HEK293T (cell line): ENCODE measurements around the gene ADAD2.

Experiments used
- CTCF ChIA-PET: fragments of 350-600 bp; formaldehyde crosslinking; extraction: SDS; loops from one replicate; lab custom pipeline; 2021; ENCODE audit warnings: antibody characterized with exemption, inconsistent platforms; lab: Yijun Ruan, JAX
- POLR2A ChIA-PET: fragments of 350-600 bp; formaldehyde crosslinking; extraction: SDS; loops from one replicate; lab custom pipeline; 2020; ENCODE audit warnings: antibody characterized with exemption, inconsistent platforms; lab: Yijun Ruan, JAX
- DNase-seq: peaks from one replicate; pipeline ENCODE4 v3.0.0; 2012; ENCODE audit warnings: mixed read lengths; ENCODE audit errors: extremely low spot score
- ARNT ChIP-seq: fragments of 450-650 bp; IDR thresholded peaks from 2 replicates; pipeline ENCODE4 v1.6.1; 2017; ENCODE audit warnings: mild to moderate bottlenecking
- BHLHE40 ChIP-seq: fragments of 450-650 bp; IDR thresholded peaks from 2 replicates; pipeline ENCODE4 v1.6.1; 2016; ENCODE audit warnings: mild to moderate bottlenecking, moderate library complexity, borderline replicate concordance
- CTBP1 ChIP-seq: fragments of 450-650 bp; IDR thresholded peaks from 2 replicates; pipeline ENCODE4 v1.6.1; 2016; ENCODE audit warnings: borderline replicate concordance
- ELF4 ChIP-seq: fragments of 450-650 bp; IDR thresholded peaks from 2 replicates; pipeline ENCODE4 v1.6.1; 2017; ENCODE audit warnings: antibody characterized with exemption
- FOXA1 ChIP-seq: fragments of 450-650 bp; IDR thresholded peaks from 2 replicates; pipeline ENCODE4 v1.6.1; 2016; ENCODE audit warnings: mild to moderate bottlenecking
- FOXK2 ChIP-seq: fragments of 450-650 bp; IDR thresholded peaks from 2 replicates; pipeline ENCODE4 v1.6.1; 2016; ENCODE audit warnings: mild to moderate bottlenecking
- FOXM1 ChIP-seq: fragments of 450-650 bp; IDR thresholded peaks from 2 replicates; pipeline ENCODE4 v1.6.1; 2017; ENCODE audit warnings: mild to moderate bottlenecking, borderline replicate concordance
- HDGF ChIP-seq: fragments of 450-650 bp; IDR thresholded peaks from 2 replicates; pipeline ENCODE4 v1.6.1; 2017; ENCODE audit warnings: antibody characterized with exemption, borderline replicate concordance
- L3MBTL2 ChIP-seq: fragments of 450-650 bp; conservative IDR thresholded peaks from 2 replicates; pipeline ENCODE4 v1.6.1; 2016; ENCODE audit warnings: mild to moderate bottlenecking
- LEF1 ChIP-seq: fragments of 450-650 bp; IDR thresholded peaks from 2 replicates; pipeline ENCODE4 v1.6.1; 2017; ENCODE audit warnings: mild to moderate bottlenecking, borderline replicate concordance
- NFRKB ChIP-seq: fragments of 450-650 bp; IDR thresholded peaks from 2 replicates; pipeline ENCODE4 v1.6.1; 2016; ENCODE audit warnings: mild to moderate bottlenecking, moderate library complexity
- SP1 ChIP-seq: fragments of 450-650 bp; IDR thresholded peaks from 2 replicates; pipeline ENCODE4 v1.6.1; 2017
- SUZ12 ChIP-seq: fragments of 450-650 bp; IDR thresholded peaks from 2 replicates; pipeline ENCODE4 v1.6.1; 2016; ENCODE audit warnings: mild to moderate bottlenecking
- TARDBP ChIP-seq: fragments of 450-650 bp; IDR thresholded peaks from 2 replicates; pipeline ENCODE4 v1.6.1; 2016
- ZNF384 ChIP-seq: fragments of 450-650 bp; IDR thresholded peaks from 2 replicates; pipeline ENCODE4 v1.6.1; 2016
- TF ChIP-seq, protein P1 (sequence below): fragments of 450-650 bp; IDR thresholded peaks from 2 replicates; pipeline ENCODE4 v1.6.1; 2016

ADAD2 gene

DNA sequence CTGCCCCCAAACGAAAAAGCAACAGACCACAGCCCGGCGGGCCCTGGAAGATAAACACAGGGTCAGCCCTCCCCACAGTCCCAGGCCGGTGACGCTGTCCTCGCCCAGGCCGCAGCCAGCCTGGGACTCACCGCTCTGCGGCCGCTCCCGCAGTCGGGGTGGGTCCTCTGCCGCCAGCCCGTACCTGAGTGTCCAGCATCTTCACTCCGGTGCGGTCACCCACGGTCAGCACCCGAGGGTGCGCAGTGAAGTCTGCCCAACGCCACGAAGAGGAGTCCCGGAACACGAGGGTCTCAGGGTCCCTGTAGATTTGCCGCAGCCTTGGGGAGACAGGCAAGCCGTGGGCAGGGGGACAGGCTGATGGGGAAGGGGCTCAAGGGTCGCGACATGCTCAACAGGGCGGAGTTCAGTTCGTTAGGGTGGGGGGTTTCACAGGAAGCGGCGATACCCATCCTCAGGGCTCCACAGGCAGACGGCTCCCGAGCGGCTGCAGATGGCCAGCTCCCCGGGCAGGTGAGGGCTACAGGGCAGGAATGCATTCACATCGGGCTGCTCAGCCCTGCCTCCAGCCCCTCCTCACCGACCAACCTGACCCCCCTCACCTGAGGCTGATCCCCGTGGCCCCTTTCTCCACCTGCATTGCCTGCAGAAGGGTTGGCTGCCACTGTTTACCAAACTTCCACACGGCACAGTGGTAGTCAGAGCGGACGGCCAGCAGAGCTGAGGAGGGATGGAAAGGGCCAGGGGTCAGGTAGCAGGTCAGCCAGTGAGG lies 9.6 kb upstream of the ADAD2 start:
- ChIA-PET CTCF (no interaction called here), POLR2A (no interaction called here)
- no peak for DNase-seq
- TF ChIP-seq ARNT (no peak), CTBP1 (no peak), HDGF (no peak), FOXM1 (no peak), L3MBTL2 (no peak), SP1 (no peak), NFRKB (no peak)

- TF ChIP-seq TARDBP (no peak), SP1 (no peak), HDGF (no peak), SUZ12 (no peak), ARNT (no peak), FOXK2 (no peak)
- ChIA-PET CTCF (no interaction called here), POLR2A (no interaction called here)
- DNase-seq, result no peak
These were observed 8.9 kb upstream of the ADAD2 start for GRCh38 chr16:84182104-84182503.

DNA sequence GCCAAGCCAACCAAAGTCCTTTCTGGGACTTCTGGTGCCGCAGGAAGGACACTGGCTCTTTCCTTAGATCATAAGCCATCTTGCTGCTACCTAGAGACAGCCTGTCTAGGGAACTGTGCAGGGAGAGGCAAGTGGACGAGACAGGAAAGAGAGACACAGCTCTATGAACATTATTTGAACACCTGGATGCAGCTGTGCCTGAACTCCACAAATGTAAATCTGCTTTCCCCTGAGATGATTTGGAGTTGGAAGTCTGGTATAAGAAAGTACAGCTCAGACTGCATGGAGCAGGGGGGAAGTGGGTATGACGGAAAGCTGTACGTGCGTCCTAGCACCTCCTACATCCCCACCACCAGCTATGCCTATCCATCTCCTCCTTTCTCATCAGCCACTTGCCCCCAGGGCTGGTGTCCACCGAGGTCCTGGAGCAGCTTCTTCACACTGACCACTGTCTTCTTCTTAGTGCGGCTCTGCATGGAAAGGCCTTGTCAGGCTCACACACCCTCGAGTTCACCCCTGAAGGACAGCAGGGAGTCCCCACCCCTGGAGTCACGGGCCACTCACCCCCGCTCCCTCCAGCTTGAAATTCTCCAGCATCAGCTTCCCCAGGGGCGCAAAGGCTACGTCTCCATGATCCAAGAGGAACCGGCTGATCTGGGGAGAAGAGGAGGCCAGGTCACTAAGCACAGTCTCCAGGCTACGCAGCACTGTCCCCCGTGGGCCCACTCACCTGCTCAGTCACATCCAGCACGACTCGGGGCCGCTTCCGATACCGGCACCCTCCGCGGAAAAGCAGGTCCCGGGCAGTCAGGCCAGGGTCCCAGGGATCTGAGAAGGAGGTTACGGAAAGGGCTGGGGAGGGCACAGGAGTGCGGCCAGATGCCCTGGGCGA lies 8.0 kb upstream of the ADAD2 start:
- DNase-seq, result no peak
- POLR2A ChIA-PET, result no interaction called here
- TF ChIP-seq LEF1 (no peak), FOXM1 (no peak), L3MBTL2 (no peak), SUZ12 (no peak), SP1 (no peak), BHLHE40 (no peak), ZNF384 (no peak), HDGF (no peak), ARNT (no peak), NFRKB (no peak), CTBP1 (no peak), FOXA1 (no peak), TARDBP (no peak), FOXK2 (no peak), ELF4 (no peak)
- TF ChIP-seq, protein P1, sequence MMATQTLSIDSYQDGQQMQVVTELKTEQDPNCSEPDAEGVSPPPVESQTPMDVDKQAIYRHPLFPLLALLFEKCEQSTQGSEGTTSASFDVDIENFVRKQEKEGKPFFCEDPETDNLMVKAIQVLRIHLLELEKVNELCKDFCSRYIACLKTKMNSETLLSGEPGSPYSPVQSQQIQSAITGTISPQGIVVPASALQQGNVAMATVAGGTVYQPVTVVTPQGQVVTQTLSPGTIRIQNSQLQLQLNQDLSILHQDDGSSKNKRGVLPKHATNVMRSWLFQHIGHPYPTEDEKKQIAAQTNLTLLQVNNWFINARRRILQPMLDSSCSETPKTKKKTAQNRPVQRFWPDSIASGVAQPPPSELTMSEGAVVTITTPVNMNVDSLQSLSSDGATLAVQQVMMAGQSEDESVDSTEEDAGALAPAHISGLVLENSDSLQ, result no peak
- CTCF ChIA-PET, result no interaction called here

GRCh38 chr16:84183572-84183875 lies 7.4 kb upstream of the ADAD2 start:
- ChIA-PET CTCF (interaction anchor here (0.6 kb wide), 1 partner anchor 118 kb away, joined by 3 read pairs; no protein-coding TSS in a partner anchor), POLR2A (no interaction called here)
- TF ChIP-seq LEF1 (no peak), SP1 (no peak), FOXA1 (no peak), CTBP1 (no peak), ELF4 (no peak), NFRKB (no peak), BHLHE40 (no peak), SUZ12 (no peak), ZNF384 (no peak), HDGF (no peak), TARDBP (no peak), FOXK2 (no peak), ARNT (no peak)
- TF ChIP-seq, protein P1, result no peak
- DNase-seq, result no peak

- ChIA-PET CTCF (interaction anchor here (0.6 to 0.7 kb wide), 2 partner anchors 30 to 118 kb away, joined by 3 read pairs; no protein-coding TSS in a partner anchor), POLR2A (no interaction called here)
- no peak for TF ChIP-seq CTBP1
- no peak for TF ChIP-seq FOXM1
- TF ChIP-seq FOXA1, result no peak
- no peak for TF ChIP-seq FOXK2
- no peak for TF ChIP-seq SUZ12
- TF ChIP-seq, protein P1, result no peak
- no peak for TF ChIP-seq HDGF
- no peak for TF ChIP-seq NFRKB
- TF ChIP-seq ZNF384, result no peak
- no peak for TF ChIP-seq TARDBP
- no peak for TF ChIP-seq SP1
- TF ChIP-seq BHLHE40, result no peak
- TF ChIP-seq ARNT, result no peak
- DNase-seq, result peak; percentile 50
These were observed 6.9 kb upstream of the ADAD2 start for GRCh38 chr16:84183911-84184591.
